Measurements from ENCODE around the gene AKR1A1.
A peak's percentile ranks its signal among the peaks of the same experiment; 100 is the strongest.
"Not testable (repeated sequence)": the region's sequence is repeated elsewhere in the genome, so short reads cannot be mapped to it uniquely, and the experiment has no call there.

AKR1A1 gene

GRCh38 chr1:45550401-45551351, at the start of gene AKR1A1:
Gene AKR1A1 (plus strand): TSS chr1:45550826. CDS start chr1:45561795, 10,969 bp downstream.
- DNase-seq (ENCODE audit: low spot score): peak; percentile 80

- DNase-seq (ENCODE audit: low spot score): no peak
Observed at GRCh38 chr1:45501505-45501859, 49.1 kb upstream of the AKR1A1 start.

GRCh38 chr1:45503462-45504360, 46.9 kb upstream of the AKR1A1 start:
- DNase-seq (ENCODE audit: low spot score): no peak

- DNase-seq (ENCODE audit: low spot score): no peak
Observed at GRCh38 chr1:45507195-45507594, 43.4 kb upstream of the AKR1A1 start.

- DNase-seq (ENCODE audit: low spot score): no peak
Observed at GRCh38 chr1:45507893-45508292, 42.7 kb upstream of the AKR1A1 start.

- no peak for DNase-seq (ENCODE audit: low spot score)
Observed at GRCh38 chr1:45508295-45509151, 42.1 kb upstream of the AKR1A1 start.

- no peak for DNase-seq (ENCODE audit: low spot score)
Observed at GRCh38 chr1:45510036-45510971, 40.3 kb upstream of the AKR1A1 start.

- DNase-seq (ENCODE audit: low spot score): no peak
Observed at GRCh38 chr1:45510972-45511527, 39.6 kb upstream of the AKR1A1 start.

GRCh38 chr1:45512641-45513054, 38.0 kb upstream of the AKR1A1 start:
- DNase-seq (ENCODE audit: low spot score): peak; percentile 58

GRCh38 chr1:45513532-45514260, 36.9 kb upstream of the AKR1A1 start:
- not testable (repeated sequence) for DNase-seq (ENCODE audit: low spot score)

- no peak for DNase-seq (ENCODE audit: low spot score)
Observed at GRCh38 chr1:45516036-45516435, 34.6 kb upstream of the AKR1A1 start.

GRCh38 chr1:45516465-45516864, 34.2 kb upstream of the AKR1A1 start:
- no peak for DNase-seq (ENCODE audit: low spot score)

GRCh38 chr1:45518366-45518765, 32.3 kb upstream of the AKR1A1 start:
- DNase-seq (ENCODE audit: low spot score): not testable (repeated sequence)

GRCh38 chr1:45518910-45519309, 31.7 kb upstream of the AKR1A1 start:
- DNase-seq (ENCODE audit: low spot score): no peak

- DNase-seq (ENCODE audit: low spot score): not testable (repeated sequence)
Observed at GRCh38 chr1:45519774-45520173, 30.9 kb upstream of the AKR1A1 start.

- DNase-seq (ENCODE audit: low spot score): peak; percentile 91
Observed at GRCh38 chr1:45521413-45522323, 29.0 kb upstream of the AKR1A1 start, which contains the start of gene PRDX1. Gene PRDX1 (minus strand): TSS chr1:45521884. CDS start chr1:45519043, 2,841 bp downstream.

- DNase-seq (ENCODE audit: low spot score): no peak
Observed at GRCh38 chr1:45522324-45523104, 28.1 kb upstream of the AKR1A1 start.

GRCh38 chr1:45523516-45523915, 27.1 kb upstream of the AKR1A1 start:
- DNase-seq (ENCODE audit: low spot score): not testable (repeated sequence)
